OCI-LY7 (cell line): ENCODE measurements around the gene TSTD1. TPM values are rescaled to one million over a fixed set of nuclear protein-coding genes. Genes with fewer than 3 reads are reported as not detected.

ENCODE experiments used
- BruUV-seq: library from RNA; stranded (reverse); fragments of 400-500 nt; replicated peaks from 2 replicates; lab custom pipeline; 2021; lab: Mats Ljungman, UMichigan
- CTCF ChIA-PET: fragments of 300-600 bp; sonication (Branson Sonifier 250); formaldehyde crosslinking; loops from one replicate; lab custom pipeline; 2022; ENCODE audit warnings: antibody characterized with exemption; ENCODE audit not compliant: unreplicated experiment; lab: Charles Lee
- POLR2A ChIA-PET: fragments of 300-600 bp; sonication (Branson Sonifier 250); formaldehyde crosslinking; loops from one replicate; lab custom pipeline; 2022; ENCODE audit warnings: antibody characterized with exemption; lab: Charles Lee
- DNase-seq: peaks from one replicate; pipeline ENCODE4 v3.0.0-alpha.2; 2015; ENCODE audit warnings: low spot score
- H2AFZ ChIP-seq: fragments of 200-600 bp; sonication (generic), shearing (Covaris generic); 2 replicates; pipeline ENCODE4 v1.6.1; 2014; ENCODE audit warnings: mild to moderate bottlenecking, antibody characterized with exemption, low read length, moderate library complexity
- H3K27ac ChIP-seq: fragments of 200-600 bp; sonication (generic); 2 replicates; pipeline ENCODE4 v1.5.1; 2014; ENCODE audit warnings: mixed run types, low read depth, mild to moderate bottlenecking, moderate library complexity, low read length, inconsistent platforms; ENCODE audit not compliant: poor library complexity, severe bottlenecking
- H3K36me3 ChIP-seq: fragments of 200-600 bp; sonication (generic); 2 replicates; pipeline ENCODE4 v1.6.1; 2014; ENCODE audit warnings: mild to moderate bottlenecking, antibody characterized with exemption, low read length, moderate library complexity, mixed read lengths; ENCODE audit not compliant: insufficient read depth
- H3K4me1 ChIP-seq: fragments of 200-600 bp; sonication (generic); 2 replicates; pipeline ENCODE4 v1.5.1; 2014; ENCODE audit warnings: mild to moderate bottlenecking, low read length; ENCODE audit not compliant: insufficient read depth, poor library complexity, severe bottlenecking
- H3K4me2 ChIP-seq: fragments of 200-600 bp; sonication (generic); 2 replicates; pipeline ENCODE4 v1.6.1; 2014; ENCODE audit warnings: mild to moderate bottlenecking, low read length
- H3K4me3 ChIP-seq: fragments of 200-600 bp; sonication (generic); 2 replicates; pipeline ENCODE4 v1.5.1; 2014; ENCODE audit warnings: mild to moderate bottlenecking, low read depth, low read length; ENCODE audit not compliant: poor library complexity, severe bottlenecking
- H3K79me2 ChIP-seq: fragments of 200-600 bp; sonication (generic); 2 replicates; pipeline ENCODE4 v1.6.1; 2016; ENCODE audit warnings: low read depth, mild to moderate bottlenecking, low read length, moderate library complexity, mixed read lengths; ENCODE audit not compliant: insufficient read depth
- H3K9me2 ChIP-seq: fragments of 200-600 bp; sonication (generic); 2 replicates; pipeline ENCODE4 v1.6.1; 2016; ENCODE audit warnings: mild to moderate bottlenecking, low read length, mixed read lengths; ENCODE audit not compliant: insufficient read depth
- H3K9me3 ChIP-seq: fragments of 200-600 bp; sonication (generic); 2 replicates; pipeline ENCODE4 v1.6.1; 2014; ENCODE audit warnings: mild to moderate bottlenecking, mixed run types, low read length, mixed read lengths
- H4K20me1 ChIP-seq: fragments of 200-600 bp; sonication (generic); 2 replicates; pipeline ENCODE4 v1.6.1; 2014; ENCODE audit warnings: mild to moderate bottlenecking, antibody characterized with exemption, low read length, moderate library complexity, mixed read lengths; ENCODE audit not compliant: insufficient read depth
- CTCF ChIP-seq: fragments of 200-600 bp; sonication (generic); conservative IDR thresholded peaks from 2 replicates; pipeline ENCODE4 v1.5.1; 2014; ENCODE audit warnings: mild to moderate bottlenecking, antibody characterized with exemption, low read length, moderate library complexity, mixed read lengths
- EZH2phosphoT487 ChIP-seq: fragments of 200-600 bp; sonication (generic); IDR thresholded peaks from 2 replicates; pipeline ENCODE4 v1.6.1; 2018; ENCODE audit warnings: low read depth, borderline replicate concordance, mild to moderate bottlenecking, mixed run types, antibody characterized with exemption, low read length, moderate library complexity, mixed read lengths
- intact Hi-C: fragments of 100-400 bp; cut with micrococcal nuclease; formaldehyde crosslinking; loops from one replicate; pipeline ENCODE4 v1.10.0; 2022; ENCODE audit not compliant: unreplicated experiment
- total RNA-seq, 2 experiments: library from RNA; depleted of rRNA in 1 of 2; stranded (reverse); fragments of >200 nt in 1 of 2; shearing (Covaris generic) in 1 of 2; gene quantifications; 2 replicates each; pipeline ENCODE4 v1.2.3, GENCODE V29; 2014 to 2022

The TSTD1 gene
- total RNA-seq, 2 experiments from 2014 or later, result 73.4 to 164 TPM

GRCh38 chr1:161077426-161077825 lies 38.7 kb upstream of the TSTD1 start:
- Histone ChIP-seq H3K9me3 (no peaks in the 10 kb centered on the region), H4K20me1 (no peaks in the 10 kb centered on the region), H3K79me2 (no peaks in the 10 kb centered on the region), H3K4me1 (no peaks in the 10 kb centered on the region), H2AFZ (no peak overlapping the region), H3K36me3 (no peaks in the 10 kb centered on the region), H3K9me2 (no peaks in the 10 kb centered on the region), H3K4me3 (no peak overlapping the region), H3K4me2 (no peak overlapping the region), H3K27ac (no peak overlapping the region)
- intact Hi-C loops, result no loop called here
- ChIA-PET POLR2A (interaction anchor here (1.0 to 1.3 kb wide), 2 partner anchors 9 to 77 kb away, joined by 3 to 5 read pairs; no protein-coding TSS in a partner anchor), CTCF (no interaction called here)
- DNase-seq, result no peak
- no TSS peak for BruUV-seq
- no peak for TF ChIP-seq CTCF
- no peak for TF ChIP-seq EZH2phosphoT487

- Histone ChIP-seq H3K9me2 (no peaks in the 10 kb centered on the region), H3K4me2 (no peak overlapping the region), H4K20me1 (no peaks in the 10 kb centered on the region), H3K36me3 (no peaks in the 10 kb centered on the region), H2AFZ (no peak overlapping the region), H3K4me1 (peaks cover under 1% of the 10 kb centered on the region), H3K79me2 (no peaks in the 10 kb centered on the region), H3K9me3 (no peaks in the 10 kb centered on the region), H3K27ac (no peak overlapping the region), H3K4me3 (no peak overlapping the region)
- CTCF ChIA-PET, result no interaction called here
- no TSS peak for BruUV-seq
- TF ChIP-seq CTCF (no peak), EZH2phosphoT487 (no peak)
- intact Hi-C loops, result no loop called here
- no peak for DNase-seq
- POLR2A ChIA-PET, result interaction anchor here (0.7 to 1.3 kb wide), 3 partner anchors 8 to 78 kb away, joined by 3 to 5 read pairs (median 3); no protein-coding TSS in a partner anchor
Observed at GRCh38 chr1:161076410-161076809, 37.6 kb upstream of the TSTD1 start.

DNA sequence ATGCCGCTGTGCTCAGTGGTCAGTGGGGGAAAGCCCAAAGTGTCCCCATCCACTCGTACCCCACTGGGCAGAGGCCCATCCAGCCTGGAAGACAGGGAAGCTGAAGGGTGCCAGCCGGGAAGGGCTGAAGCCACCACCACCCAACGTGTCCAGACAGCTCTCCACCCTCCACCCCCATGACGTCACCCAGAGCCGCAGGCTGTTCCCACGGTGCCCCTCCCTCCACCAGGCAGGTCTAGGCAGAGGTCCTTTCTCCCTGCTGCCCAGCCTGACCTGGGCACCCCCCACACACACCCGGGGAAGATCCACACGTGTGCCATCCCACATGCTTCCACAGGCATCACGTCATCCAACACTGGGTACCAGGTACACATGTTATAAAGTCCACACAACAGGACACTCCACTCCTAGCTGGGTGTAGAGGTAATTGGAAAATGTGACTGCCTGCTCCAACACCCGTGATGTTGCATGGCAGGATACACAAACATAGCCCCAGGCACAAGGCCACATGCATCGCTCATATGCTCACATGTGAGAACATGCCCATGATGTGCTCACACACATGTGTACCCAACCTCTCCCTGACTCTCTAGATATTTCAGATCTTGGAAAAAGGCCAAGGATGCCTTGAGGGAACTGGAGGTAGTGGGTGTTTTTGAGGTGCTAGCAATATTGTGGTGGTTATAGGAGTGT lies 36.1 kb upstream of the TSTD1 start:
- Histone ChIP-seq H3K4me1 (peaks cover 14% of the 10 kb centered on the region), H3K4me3 (no peak overlapping the region), H3K9me2 (no peaks in the 10 kb centered on the region), H3K9me3 (no peaks in the 10 kb centered on the region), H2AFZ (no peak overlapping the region), H3K36me3 (no peaks in the 10 kb centered on the region), H3K79me2 (no peaks in the 10 kb centered on the region), H3K27ac (no peak overlapping the region), H3K4me2 (no peak overlapping the region), H4K20me1 (no peaks in the 10 kb centered on the region)
- POLR2A ChIA-PET, result no interaction called here
- DNase-seq, result no peak
- CTCF ChIA-PET, result no interaction called here
- intact Hi-C loops, result no loop called here
- no TSS peak for BruUV-seq
- TF ChIP-seq EZH2phosphoT487, result no peak
- no peak for TF ChIP-seq CTCF
